IMR-90 (cell line): ENCODE results near the gene ZNF816. TPM values are rescaled to one million over a fixed set of nuclear protein-coding genes. Genes with fewer than 3 reads are reported as not detected.

ENCODE experiments used
- ATAC-seq: fragments of 200-7000 bp; cut with Tn5 transposase; 2 replicates; pipeline ENCODE4 v1.9.1; 2020; ENCODE audit warnings: low read depth, mild to moderate bottlenecking, moderate library complexity
- BruUV-seq: library from RNA; stranded (reverse); fragments of 400-500 nt; replicated peaks from 2 replicates; lab custom pipeline; 2021; lab: Mats Ljungman, UMichigan
- CTCF ChIA-PET: fragments of 300-600 bp; formaldehyde crosslinking; extraction: SDS; loops from one replicate; lab custom pipeline; 2021; ENCODE audit warnings: antibody characterized with exemption; lab: Yijun Ruan, JAX
- POLR2A ChIA-PET: fragments of 300-600 bp; sonication (Branson Sonifier 250); formaldehyde crosslinking; loops from one replicate; lab custom pipeline; 2022; ENCODE audit warnings: antibody characterized with exemption; ENCODE audit not compliant: unreplicated experiment; lab: Charles Lee
- DNase-seq: peaks from one replicate; pipeline ENCODE4 v3.0.0; 2013
- H2AFZ ChIP-seq: replicated peaks from 2 replicates; pipeline ENCODE3; 2013; ENCODE audit warnings: low read length, mild to moderate bottlenecking; ENCODE audit not compliant: poor library complexity
- H2AK5ac ChIP-seq: 2 replicates; pipeline ENCODE4 v1.6.1; 2013; ENCODE audit warnings: low read depth, low read length, inconsistent platforms
- H2AK9ac ChIP-seq: replicated peaks from 2 replicates; pipeline ENCODE3; 2013; ENCODE audit warnings: mild to moderate bottlenecking, low read depth, low read length, moderate library complexity; ENCODE audit not compliant: poor library complexity
- H2BK120ac ChIP-seq: 2 replicates; pipeline ENCODE4 v1.6.1; 2013; ENCODE audit warnings: low read depth, low read length, inconsistent platforms
- H2BK15ac ChIP-seq: 3 replicates; pipeline ENCODE4 v1.6.1; 2013; ENCODE audit warnings: low read depth, low read length, inconsistent platforms
- H2BK20ac ChIP-seq: 2 replicates; pipeline ENCODE4 v1.6.1; 2013; ENCODE audit warnings: low read depth, mild to moderate bottlenecking, inconsistent platforms, low read length, moderate library complexity
- H2BK5ac ChIP-seq: 2 replicates; pipeline ENCODE4 v1.6.1; 2013; ENCODE audit warnings: mild to moderate bottlenecking, low read depth, low read length, inconsistent platforms; ENCODE audit not compliant: poor library complexity, severe bottlenecking
- H3K14ac ChIP-seq: replicated peaks from 2 replicates; pipeline ENCODE4 v1.6.1; 2013; ENCODE audit warnings: low read depth, low read length, inconsistent platforms
- H3K18ac ChIP-seq: 2 replicates; pipeline ENCODE4 v1.6.1; 2013; ENCODE audit warnings: low read depth, low read length, control low read depth
- H3K23ac ChIP-seq: 2 replicates; pipeline ENCODE4 v1.6.1; 2013; ENCODE audit warnings: low read depth, low read length, inconsistent platforms
- H3K27ac ChIP-seq: 2 replicates; pipeline ENCODE4 v1.5.1; 2013; ENCODE audit warnings: mild to moderate bottlenecking, control low read depth, low read length; ENCODE audit not compliant: insufficient read depth
- H3K27me3 ChIP-seq: 2 replicates; pipeline ENCODE4 v1.6.1; 2013; ENCODE audit warnings: low read length; ENCODE audit not compliant: control insufficient read depth, insufficient read depth
- H3K36me3 ChIP-seq: 2 replicates; pipeline ENCODE4 v1.6.1; 2013; ENCODE audit warnings: low read length, mixed read lengths; ENCODE audit not compliant: control insufficient read depth, insufficient read depth
- H3K4ac ChIP-seq: 2 replicates; pipeline ENCODE4 v1.6.1; 2013; ENCODE audit warnings: low read depth, low read length, inconsistent platforms
- H3K4me1 ChIP-seq: 2 replicates; pipeline ENCODE4 v1.6.1; 2013; ENCODE audit warnings: low read length, mixed read lengths; ENCODE audit not compliant: control insufficient read depth, insufficient read depth
- H3K4me2 ChIP-seq: 2 replicates; pipeline ENCODE4 v1.6.1; 2013; ENCODE audit warnings: low read depth, mild to moderate bottlenecking, control low read depth, low read length, moderate library complexity
- H3K4me3 ChIP-seq: 2 replicates; pipeline ENCODE4 v1.5.1; 2013; ENCODE audit warnings: low read depth, mild to moderate bottlenecking, control low read depth, low read length, moderate library complexity; ENCODE audit not compliant: insufficient read depth
- H3K56ac ChIP-seq: 2 replicates; pipeline ENCODE4 v1.6.1; 2013; ENCODE audit warnings: low read length, inconsistent platforms; ENCODE audit not compliant: insufficient read depth; ENCODE audit errors: extremely low read depth
- H3K79me1 ChIP-seq, 2 experiments: 2 replicates each; pipeline ENCODE4 v1.6.1; 2013; ENCODE audit warnings: low read length in 2 of 2, inconsistent platforms in 1 of 2, low read depth in 1 of 2
- H3K9ac ChIP-seq: 2 replicates; pipeline ENCODE4 v1.6.1; 2013; ENCODE audit warnings: low read depth, low read length, control low read depth
- H3K9me1 ChIP-seq: 2 replicates; pipeline ENCODE4 v1.6.1; 2013; ENCODE audit warnings: low read length, inconsistent platforms; ENCODE audit not compliant: insufficient read depth
- H3K9me3 ChIP-seq: 2 replicates; pipeline ENCODE4 v1.6.1; 2013; ENCODE audit warnings: low read length; ENCODE audit not compliant: control insufficient read depth, insufficient read depth
- H4K20me1 ChIP-seq: 2 replicates; pipeline ENCODE4 v1.6.1; 2013; ENCODE audit warnings: low read length, inconsistent platforms; ENCODE audit not compliant: insufficient read depth
- H4K5ac ChIP-seq: 2 replicates; pipeline ENCODE4 v1.6.1; 2013; ENCODE audit warnings: mild to moderate bottlenecking, low read depth, low read length, control low read depth
- H4K8ac ChIP-seq, 2 experiments: 2 replicates each; pipeline ENCODE4 v1.6.1; 2013; ENCODE audit warnings: low read depth in 2 of 2, low read length in 2 of 2, control low read depth in 1 of 2, inconsistent platforms in 1 of 2
- H4K91ac ChIP-seq: 2 replicates; pipeline ENCODE4 v1.6.1; 2013; ENCODE audit warnings: low read depth, low read length, inconsistent platforms; ENCODE audit not compliant: insufficient read depth
- MXI1 ChIP-seq: IDR thresholded peaks from 2 replicates; pipeline ENCODE4 v1.6.1; 2012; ENCODE audit warnings: low read depth, mild to moderate bottlenecking, low read length, moderate library complexity, borderline replicate concordance
- WGBS, 2 experiments: methylation state at CpG; one replicate each; pipeline versions ENCODE4 v1.1.5 to v1.1.7; 2013; ENCODE audit warnings: missing lambda C conversion rate in 2 of 2; ENCODE audit not compliant: insufficient read length in 1 of 2; ENCODE audit errors: extremely low coverage in 2 of 2; 5-methylcytosine and 5-hydroxymethylcytosine counted together
- dilution Hi-C: fragments of 300-500 bp; cut with HindIII; formaldehyde crosslinking; loops from one replicate; pipeline ENCODE4 v1.14.3; 2018; ENCODE audit warnings: low sequenced_read_pairs; ENCODE audit not compliant: unreplicated experiment
- in situ Hi-C: fragments of 300-500 bp; cut with MboI; formaldehyde crosslinking; loops from 3 replicates; pipeline ENCODE4 v1.14.3; 2019; ENCODE audit warnings: low sequenced_read_pairs, inconsistent platforms, mixed read lengths
- intact Hi-C: fragments of 100-400 bp; cut with micrococcal nuclease; formaldehyde crosslinking; loops from 2 replicates; pipeline ENCODE4 v1.10.0; 2022
- polyA plus RNA-seq, 3 experiments: library from polyadenylated mRNA; depleted of rRNA; stranded (reverse); fragments of >200 nt; gene quantifications; 2 replicates each; pipeline ENCODE4 v1.2.3, GENCODE V29; 2012; ENCODE audit warnings: low replicate concordance in 1 of 3
- total RNA-seq: library from RNA; depleted of rRNA; stranded (reverse); fragments of >200 nt; gene quantifications from 2 replicates; pipeline ENCODE4 v1.2.3, GENCODE V29; 2012

ZNF816 gene
- total and polyA plus RNA-seq, 2 of the 4 experiments (the other 2 are of a cell fraction): 1.6 to 12.0 TPM

GRCh38 chr19:52995711-52996110, 33.0 kb upstream of the ZNF816 start:
- WGBS, 2 experiments: 100% methylated on average over 2 of the region's 7 CpGs; no CpG with 5 or more reads in 1 of the 2 experiments
- no TSS peak for BruUV-seq
- H3K56ac ChIP-seq: no peak overlapping the region

More at GRCh38 chr19:52995711-52996110, 33.0 kb upstream of the ZNF816 start:
- Histone ChIP-seq H4K8ac (no peak overlapping the region), H4K5ac (no peak overlapping the region), H4K20me1 (no peaks in the 10 kb centered on the region), H3K27ac (no peak overlapping the region), H3K9ac (no peak overlapping the region), H3K9me1 (no peaks in the 10 kb centered on the region), H4K91ac (no peak overlapping the region), H3K36me3 (no peaks in the 10 kb centered on the region), H3K4me3 (no peak overlapping the region), H3K14ac (no peak overlapping the region), H2AK5ac (no peak overlapping the region), H3K9me3 (no peaks in the 10 kb centered on the region), H2BK120ac (no peak overlapping the region), H2BK5ac (no peak overlapping the region), H2BK15ac (no peak overlapping the region), H3K18ac (no peak overlapping the region), H3K27me3 (no peaks in the 10 kb centered on the region), H3K4me2 (no peak overlapping the region), H2AK9ac (no peak overlapping the region), H3K79me1 (peaks cover 4 to 6% of the 10 kb centered on the region in 2 experiments; a peak in 2 of 4 replicates), H2BK20ac (no peak overlapping the region), H3K23ac (no peak overlapping the region), H3K4me1 (0 out of 2 replicates have a peak, but pooled peaks cover 3% of the 10 kb centered on the region), H3K4ac (no peak overlapping the region), H2AFZ (no peak overlapping the region)
- ChIA-PET POLR2A (no interaction called here), CTCF (no interaction called here)
- intact Hi-C loops (loop anchor here (10.0 kb wide), 1 partner anchor 199 kb away; the partner anchor contains the start of gene ZNF665), dilution Hi-C loops (no loop called here), in situ Hi-C loops (no loop called here)
- ATAC-seq (no peak), DNase-seq (no peak)
- TF ChIP-seq MXI1: no peak
